PC-9 (cell line): Measurements from ENCODE around the gene NINL.

ENCODE experiments used
- CTCF ChIP-seq: fragments of 200-600 bp; sonication (generic); conservative IDR thresholded peaks from 2 replicates; pipeline ENCODE4 v1.6.1; 2017; ENCODE audit warnings: mixed run types, antibody characterized with exemption, mild to moderate bottlenecking, moderate library complexity
- EZH2 ChIP-seq: fragments of 200-600 bp; sonication (generic); IDR thresholded peaks from 2 replicates; pipeline ENCODE4 v1.8.0; 2017; ENCODE audit warnings: antibody characterized with exemption, low read depth

- TF ChIP-seq CTCF (no peak), EZH2 (no peak)
These were observed 8.4 kb downstream of the NINL start for GRCh38 chr20:25576783-25577530.
